Liver (tissue), 9 donors: ENCODE measurements around the gene GOLGA6D. TPM values are rescaled to one million over a fixed set of nuclear protein-coding genes. Genes with fewer than 3 reads are reported as not detected.
"Not testable (repeated sequence)": the region's sequence is repeated elsewhere in the genome, so short reads cannot be mapped to it uniquely, and the experiment has no call there.

Experiments used
- DNase-seq: peaks from one replicate; pipeline ENCODE4 v3.0.0-alpha.2; 2017; ENCODE audit warnings: low spot score
- H3K27ac ChIP-seq, 2 donors: one replicate each; pipeline ENCODE4 v1.7.0; 2013; ENCODE audit warnings: inconsistent platforms in 2 of 2, low read length in 2 of 2, control low read depth in 1 of 2, low read depth in 1 of 2, mild to moderate bottlenecking in 1 of 2
- H3K27me3 ChIP-seq, 4 donors: one replicate each; pipeline versions ENCODE4 v1.6.1 to v1.7.0; 2013; ENCODE audit warnings: low read length in 3 of 4, inconsistent platforms in 1 of 4, mild to moderate bottlenecking in 1 of 4, moderate library complexity in 1 of 4; ENCODE audit not compliant: control insufficient read depth in 4 of 4, insufficient read depth in 4 of 4
- H3K36me3 ChIP-seq, 4 donors: one replicate each; pipeline versions ENCODE4 v1.6.1 to v1.7.0; 2013; ENCODE audit warnings: low read length in 3 of 4, mild to moderate bottlenecking in 3 of 4, low read depth in 1 of 4, moderate library complexity in 1 of 4; ENCODE audit not compliant: control insufficient read depth in 4 of 4, insufficient read depth in 3 of 4
- H3K4me1 ChIP-seq, 4 donors: one replicate each; pipeline versions ENCODE4 v1.6.1 to v1.7.0; 2013; ENCODE audit warnings: low read length in 3 of 4, mild to moderate bottlenecking in 3 of 4, moderate library complexity in 1 of 4; ENCODE audit not compliant: control insufficient read depth in 4 of 4, insufficient read depth in 4 of 4
- H3K4me3 ChIP-seq, 3 donors: one replicate each; pipeline versions ENCODE4 v1.6.1 to v1.7.0; 2013; ENCODE audit warnings: low read length in 3 of 3, control low read depth in 1 of 3, low read depth in 1 of 3, mild to moderate bottlenecking in 1 of 3
- H3K9ac ChIP-seq, 2 donors: one replicate each; pipeline ENCODE4 v1.7.0; 2013; ENCODE audit warnings: low read length in 2 of 2, mild to moderate bottlenecking in 2 of 2, moderate library complexity in 2 of 2, control low read depth in 1 of 2, low read depth in 1 of 2
- H3K9me3 ChIP-seq, 4 donors: one replicate each; pipeline versions ENCODE4 v1.6.1 to v1.7.0; 2013; ENCODE audit warnings: low read length in 3 of 4; ENCODE audit not compliant: control insufficient read depth in 4 of 4
- ATF3 ChIP-seq: IDR thresholded peaks from 2 replicates; pipeline ENCODE4 v1.6.1; 2016; ENCODE audit warnings: antibody characterized with exemption
- EGR1 ChIP-seq, 2 donors: IDR thresholded peaks; 2 replicates each; pipeline ENCODE4 v1.6.1; 2016 to 2018; ENCODE audit warnings: antibody characterized with exemption in 2 of 2, low read depth in 2 of 2
- FOXA1 ChIP-seq: IDR thresholded peaks from 2 replicates; pipeline ENCODE4 v1.6.1; 2016; ENCODE audit warnings: antibody characterized with exemption
- HNF4A ChIP-seq, 2 donors: conservative IDR thresholded peaks; 2 replicates each; pipeline ENCODE4 v1.6.1; 2016; ENCODE audit warnings: antibody characterized with exemption in 2 of 2, mild to moderate bottlenecking in 2 of 2
- HNF4G ChIP-seq: IDR thresholded peaks from 2 replicates; pipeline ENCODE4 v1.6.1; 2016; ENCODE audit warnings: antibody characterized with exemption
- NR2F2 ChIP-seq: IDR thresholded peaks from 2 replicates; pipeline ENCODE4 v1.6.1; 2016; ENCODE audit warnings: antibody characterized with exemption
- RAD21 ChIP-seq, 2 donors: IDR thresholded peaks; 2 replicates each; pipeline ENCODE4 v1.6.1; 2016; ENCODE audit warnings: antibody characterized with exemption in 2 of 2, mild to moderate bottlenecking in 2 of 2
- RXRA ChIP-seq, 2 donors: IDR thresholded peaks; 2 replicates each; pipeline ENCODE4 v1.6.1; 2017 to 2018; ENCODE audit warnings: antibody characterized with exemption in 2 of 2, mild to moderate bottlenecking in 1 of 2
- SP1 ChIP-seq: IDR thresholded peaks from 2 replicates; pipeline ENCODE4 v1.6.1; 2018; ENCODE audit warnings: antibody characterized with exemption, mild to moderate bottlenecking
- TAF1 ChIP-seq: conservative IDR thresholded peaks from 2 replicates; pipeline ENCODE4 v1.6.1; 2016; ENCODE audit warnings: antibody characterized with exemption, mild to moderate bottlenecking
- WGBS: extraction: QIAGEN DNeasy Blood & Tissue Kit; methylation state at CpG from one replicate; pipeline ENCODE4 v1.1.7; 2013; 5-methylcytosine and 5-hydroxymethylcytosine counted together
- polyA plus RNA-seq, 2 donors: library from polyadenylated mRNA; stranded (reverse) in 1 of 2; unstranded in 1 of 2; fragments of 200-250 nt in 1 of 2; fragments of >200 nt in 1 of 2; fragmentation: Nextera tagmentation in 1 of 2; extraction: Ambion mirVana in 1 of 2; gene quantifications; one replicate each; pipeline versions ENCODE4 v1.2.1 to v1.2.3, GENCODE V29; 2013 to 2015
- total RNA-seq, 2 donors: library from RNA; depleted of rRNA; stranded (reverse); fragments of >200 nt; gene quantifications; one replicate each; pipeline ENCODE4 v1.2.3, GENCODE V29; 2014
- TF ChIP-seq, protein P1 (sequence below): fragments of 150-350 bp; IDR thresholded peaks from 2 replicates; pipeline ENCODE4 v1.5.1; 2017; ENCODE audit warnings: improper control_type of control experiment, low read depth, low read length; ENCODE audit not compliant: missing input control
- TF ChIP-seq, protein P2 (sequence below): IDR thresholded peaks from 2 replicates; pipeline ENCODE4 v1.6.1; 2016; ENCODE audit warnings: antibody characterized with exemption, mild to moderate bottlenecking
- TF ChIP-seq, protein P3 (sequence below): IDR thresholded peaks from 2 replicates; pipeline ENCODE4 v1.6.1; 2016; ENCODE audit warnings: antibody characterized with exemption
- donor health status: healthy.
- donor health status: healthy.
- donor health status: healthy.
- donor health status: healthy.
- donor health status: healthy.

GOLGA6D gene
- total and polyA plus RNA-seq, 4 donors = 0.02 to 0.08 (median 0.05) TPM

DNA sequence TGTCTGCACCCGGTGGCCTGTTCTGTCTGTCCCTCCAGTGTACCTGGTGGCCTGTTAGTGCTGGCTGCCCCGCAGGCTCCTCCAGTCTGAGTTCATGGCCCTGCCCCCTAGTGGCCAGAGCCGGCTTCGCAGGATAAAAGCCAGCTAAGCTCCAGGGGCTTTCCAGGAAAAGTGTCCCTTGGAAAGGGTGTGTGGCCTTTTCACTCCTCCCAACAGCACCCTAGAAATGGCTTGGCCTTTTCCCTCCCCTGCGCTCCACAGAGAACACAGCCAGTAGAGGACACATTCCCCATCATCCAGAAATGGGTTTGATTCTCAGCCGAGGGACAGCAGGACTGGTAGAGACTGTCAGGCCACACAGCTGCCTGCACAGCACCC lies 16.7 kb downstream of the GOLGA6D start:
- TF ChIP-seq, protein P1, sequence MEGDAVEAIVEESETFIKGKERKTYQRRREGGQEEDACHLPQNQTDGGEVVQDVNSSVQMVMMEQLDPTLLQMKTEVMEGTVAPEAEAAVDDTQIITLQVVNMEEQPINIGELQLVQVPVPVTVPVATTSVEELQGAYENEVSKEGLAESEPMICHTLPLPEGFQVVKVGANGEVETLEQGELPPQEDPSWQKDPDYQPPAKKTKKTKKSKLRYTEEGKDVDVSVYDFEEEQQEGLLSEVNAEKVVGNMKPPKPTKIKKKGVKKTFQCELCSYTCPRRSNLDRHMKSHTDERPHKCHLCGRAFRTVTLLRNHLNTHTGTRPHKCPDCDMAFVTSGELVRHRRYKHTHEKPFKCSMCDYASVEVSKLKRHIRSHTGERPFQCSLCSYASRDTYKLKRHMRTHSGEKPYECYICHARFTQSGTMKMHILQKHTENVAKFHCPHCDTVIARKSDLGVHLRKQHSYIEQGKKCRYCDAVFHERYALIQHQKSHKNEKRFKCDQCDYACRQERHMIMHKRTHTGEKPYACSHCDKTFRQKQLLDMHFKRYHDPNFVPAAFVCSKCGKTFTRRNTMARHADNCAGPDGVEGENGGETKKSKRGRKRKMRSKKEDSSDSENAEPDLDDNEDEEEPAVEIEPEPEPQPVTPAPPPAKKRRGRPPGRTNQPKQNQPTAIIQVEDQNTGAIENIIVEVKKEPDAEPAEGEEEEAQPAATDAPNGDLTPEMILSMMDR = peak; percentile 27
- TF ChIP-seq RAD21 (IDR thresholded peaks at IDR 0.05) = peak; percentile 42 to 56
- 19% methylated on average over 6 of the region's 6 CpGs for WGBS

GRCh38 chr15:75300026-75300425 lies 17.4 kb downstream of the GOLGA6D start:
- not testable (repeated sequence) for H3K36me3 ChIP-seq, H3K4me1 ChIP-seq, H3K27ac ChIP-seq, H3K4me3 ChIP-seq, DNase-seq, H3K9me3 ChIP-seq, H3K27me3 ChIP-seq, H3K9ac ChIP-seq
- 72% methylated on average over 6 of the region's 6 CpGs for WGBS

More for the DNA sequence above, 16.7 kb downstream of the GOLGA6D start:
- H3K9ac ChIP-seq, DNase-seq, H3K27ac ChIP-seq, H3K27me3 ChIP-seq, H3K36me3 ChIP-seq, H3K9me3 ChIP-seq, H3K4me1 ChIP-seq, H3K4me3 ChIP-seq: not testable (repeated sequence)

DNA sequence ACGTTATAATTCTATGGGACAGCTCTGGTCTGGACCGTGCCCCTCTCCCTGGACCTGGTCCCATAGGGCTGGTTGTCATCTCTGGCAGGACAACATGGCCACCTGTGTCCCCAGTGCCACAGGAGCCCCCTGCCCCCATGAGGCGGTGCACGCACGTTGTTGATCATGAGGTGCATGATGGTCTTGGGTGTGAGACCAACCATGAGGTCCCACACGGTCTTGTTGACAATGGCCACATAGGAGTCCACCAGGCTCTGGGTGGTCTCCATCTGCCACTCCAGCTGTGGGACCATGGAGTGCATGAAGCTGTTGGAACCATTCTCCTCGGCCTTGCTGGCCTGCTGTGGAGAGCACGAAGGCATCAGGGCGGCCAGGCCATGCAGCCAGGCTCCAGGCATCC lies 19.7 kb downstream of the GOLGA6D start:
- WGBS = 91% methylated on average over 9 of the region's 9 CpGs
- no peak for DNase-seq
- no peaks in the 10 kb centered on the region for H3K4me1 ChIP-seq
- no peak overlapping the region for H3K9ac ChIP-seq
- no peak overlapping the region for H3K4me3 ChIP-seq
- no peak overlapping the region for H3K27ac ChIP-seq
- H3K9me3 ChIP-seq = no peaks in the 10 kb centered on the region
- TF ChIP-seq ATF3 (no peak), SP1 (no peak), RXRA (IDR thresholded peaks at IDR 0.05) (no peak), HNF4G (no peak), FOXA1 (no peak), NR2F2 (no peak), EGR1 (IDR thresholded peaks at IDR 0.05; ENCODE audit: low read depth in 2 of 2) (no peak), RAD21 (IDR thresholded peaks at IDR 0.05) (no peak), TAF1 (no peak), HNF4A (conservative IDR thresholded peaks at IDR 0.05) (no peak)
- TF ChIP-seq, protein P2, sequence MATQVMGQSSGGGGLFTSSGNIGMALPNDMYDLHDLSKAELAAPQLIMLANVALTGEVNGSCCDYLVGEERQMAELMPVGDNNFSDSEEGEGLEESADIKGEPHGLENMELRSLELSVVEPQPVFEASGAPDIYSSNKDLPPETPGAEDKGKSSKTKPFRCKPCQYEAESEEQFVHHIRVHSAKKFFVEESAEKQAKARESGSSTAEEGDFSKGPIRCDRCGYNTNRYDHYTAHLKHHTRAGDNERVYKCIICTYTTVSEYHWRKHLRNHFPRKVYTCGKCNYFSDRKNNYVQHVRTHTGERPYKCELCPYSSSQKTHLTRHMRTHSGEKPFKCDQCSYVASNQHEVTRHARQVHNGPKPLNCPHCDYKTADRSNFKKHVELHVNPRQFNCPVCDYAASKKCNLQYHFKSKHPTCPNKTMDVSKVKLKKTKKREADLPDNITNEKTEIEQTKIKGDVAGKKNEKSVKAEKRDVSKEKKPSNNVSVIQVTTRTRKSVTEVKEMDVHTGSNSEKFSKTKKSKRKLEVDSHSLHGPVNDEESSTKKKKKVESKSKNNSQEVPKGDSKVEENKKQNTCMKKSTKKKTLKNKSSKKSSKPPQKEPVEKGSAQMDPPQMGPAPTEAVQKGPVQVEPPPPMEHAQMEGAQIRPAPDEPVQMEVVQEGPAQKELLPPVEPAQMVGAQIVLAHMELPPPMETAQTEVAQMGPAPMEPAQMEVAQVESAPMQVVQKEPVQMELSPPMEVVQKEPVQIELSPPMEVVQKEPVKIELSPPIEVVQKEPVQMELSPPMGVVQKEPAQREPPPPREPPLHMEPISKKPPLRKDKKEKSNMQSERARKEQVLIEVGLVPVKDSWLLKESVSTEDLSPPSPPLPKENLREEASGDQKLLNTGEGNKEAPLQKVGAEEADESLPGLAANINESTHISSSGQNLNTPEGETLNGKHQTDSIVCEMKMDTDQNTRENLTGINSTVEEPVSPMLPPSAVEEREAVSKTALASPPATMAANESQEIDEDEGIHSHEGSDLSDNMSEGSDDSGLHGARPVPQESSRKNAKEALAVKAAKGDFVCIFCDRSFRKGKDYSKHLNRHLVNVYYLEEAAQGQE = no peak
- TF ChIP-seq, protein P3, sequence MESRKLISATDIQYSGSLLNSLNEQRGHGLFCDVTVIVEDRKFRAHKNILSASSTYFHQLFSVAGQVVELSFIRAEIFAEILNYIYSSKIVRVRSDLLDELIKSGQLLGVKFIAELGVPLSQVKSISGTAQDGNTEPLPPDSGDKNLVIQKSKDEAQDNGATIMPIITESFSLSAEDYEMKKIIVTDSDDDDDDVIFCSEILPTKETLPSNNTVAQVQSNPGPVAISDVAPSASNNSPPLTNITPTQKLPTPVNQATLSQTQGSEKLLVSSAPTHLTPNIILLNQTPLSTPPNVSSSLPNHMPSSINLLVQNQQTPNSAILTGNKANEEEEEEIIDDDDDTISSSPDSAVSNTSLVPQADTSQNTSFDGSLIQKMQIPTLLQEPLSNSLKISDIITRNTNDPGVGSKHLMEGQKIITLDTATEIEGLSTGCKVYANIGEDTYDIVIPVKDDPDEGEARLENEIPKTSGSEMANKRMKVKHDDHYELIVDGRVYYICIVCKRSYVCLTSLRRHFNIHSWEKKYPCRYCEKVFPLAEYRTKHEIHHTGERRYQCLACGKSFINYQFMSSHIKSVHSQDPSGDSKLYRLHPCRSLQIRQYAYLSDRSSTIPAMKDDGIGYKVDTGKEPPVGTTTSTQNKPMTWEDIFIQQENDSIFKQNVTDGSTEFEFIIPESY = no peak
- no peaks in the 10 kb centered on the region for H3K36me3 ChIP-seq
- no peaks in the 10 kb centered on the region for H3K27me3 ChIP-seq

GRCh38 chr15:75302753-75303152 lies 20.1 kb downstream of the GOLGA6D start:
- not testable (repeated sequence) for H3K9ac ChIP-seq, DNase-seq, H3K36me3 ChIP-seq, H3K27me3 ChIP-seq, H3K27ac ChIP-seq, H3K4me3 ChIP-seq, H3K9me3 ChIP-seq, H3K4me1 ChIP-seq
- 95% methylated on average over 4 of the region's 4 CpGs for WGBS
